Dedifferentiated amniotic fluid mesenchymal stem cell (primary cell): ENCODE data around the gene ABCA9.
"Not testable (repeated sequence)": the region's sequence is repeated elsewhere in the genome, so short reads cannot be mapped to it uniquely, and the experiment has no call there.

Experiments
- DNase-seq: peaks from one replicate; pipeline ENCODE4 v3.0.0-alpha.2; 2016; ENCODE audit errors: extremely low spot score

Gene ABCA9

GRCh38 chr17:68953340-68953997, 107.3 kb downstream of the ABCA9 start:
- no peak for DNase-seq

- DNase-seq, result no peak
Measured at GRCh38 chr17:68950725-68951124, 110.0 kb downstream of the ABCA9 start.

GRCh38 chr17:68947868-68948267, 112.9 kb downstream of the ABCA9 start:
- DNase-seq, result not testable (repeated sequence)

- no peak for DNase-seq
Measured at GRCh38 chr17:68944435-68945035, 116.2 kb downstream of the ABCA9 start.

GRCh38 chr17:68943812-68944182, 116.9 kb downstream of the ABCA9 start:
- not testable (repeated sequence) for DNase-seq

- DNase-seq, result no peak
Measured at GRCh38 chr17:68943123-68943811, 117.5 kb downstream of the ABCA9 start.

- no peak for DNase-seq
Measured at GRCh38 chr17:68942389-68942788, 118.3 kb downstream of the ABCA9 start.

GRCh38 chr17:68941761-68942160, 119.0 kb downstream of the ABCA9 start:
- no peak for DNase-seq

- DNase-seq, result no peak
Measured at GRCh38 chr17:68939195-68939594, 121.5 kb downstream of the ABCA9 start.

GRCh38 chr17:68937890-68938514, 122.7 kb downstream of the ABCA9 start:
- DNase-seq, result no peak

GRCh38 chr17:68927516-68927915, 133.2 kb downstream of the ABCA9 start:
- DNase-seq, result no peak

GRCh38 chr17:68924793-68925720, 135.7 kb downstream of the ABCA9 start:
- DNase-seq, result no peak
